Sigmoid colon (tissue), 7 donors: ENCODE results near the gene PPP1R16B. TPM values are rescaled to one million over a fixed set of nuclear protein-coding genes. Genes with fewer than 3 reads are reported as not detected.

Experiments
- DNase-seq: peaks from one replicate; pipeline ENCODE4 v3.0.0-alpha.2; 2019
- H3K27ac ChIP-seq, 4 donors: fragments of 200-600 bp; sonication (generic); one replicate each; pipeline ENCODE4 v1.5.1; 2016 to 2019; ENCODE audit warnings: mild to moderate bottlenecking in 1 of 4
- H3K27me3 ChIP-seq, 3 donors: fragments of 200-600 bp; sonication (generic); one replicate each; pipeline ENCODE4 v1.5.1; 2019; ENCODE audit warnings: mild to moderate bottlenecking in 1 of 3
- H3K36me3 ChIP-seq, 4 donors: fragments of 200-600 bp; sonication (generic); one replicate each; pipeline ENCODE4 v1.5.1; 2016 to 2019
- H3K4me1 ChIP-seq, 4 donors: fragments of 200-600 bp; sonication (generic); one replicate each; pipeline ENCODE4 v1.5.1; 2017 to 2019
- H3K4me3 ChIP-seq, 4 donors: fragments of 200-600 bp; sonication (generic); one replicate each; pipeline ENCODE4 v1.5.1; 2017 to 2019; ENCODE audit warnings: mild to moderate bottlenecking in 2 of 4, moderate library complexity in 1 of 4
- H3K9me3 ChIP-seq, 4 donors: fragments of 200-600 bp in 3 of 4; sonication (generic) in 3 of 4; one replicate each; pipeline versions ENCODE4 v1.5.1 to v1.6.1; 2013 to 2019
- EP300 ChIP-seq, 4 donors: sonication (generic); formaldehyde crosslinking; IDR thresholded peaks; one replicate each; pipeline ENCODE4 v1.6.1; 2017; ENCODE audit warnings: antibody characterized with exemption in 4 of 4
- POLR2A ChIP-seq, 2 donors: fragments of 450-650 bp; IDR thresholded peaks; one replicate each; pipeline ENCODE4 v1.6.1; 2016; ENCODE audit warnings: antibody characterized with exemption in 2 of 2, mild to moderate bottlenecking in 2 of 2, moderate library complexity in 2 of 2
- POLR2AphosphoS5 ChIP-seq, 4 donors: sonication (generic); formaldehyde crosslinking; IDR thresholded peaks; one replicate each; pipeline ENCODE4 v1.6.1; 2017; ENCODE audit warnings: antibody characterized with exemption in 4 of 4
- WGBS, 2 donors: extraction: QIAGEN DNeasy Blood & Tissue Kit; methylation state at CpG; one replicate each; pipeline ENCODE4 v1.1.7; 2013; 5-methylcytosine and 5-hydroxymethylcytosine counted together
- intact Hi-C: fragments of 100-400 bp; cut with DNase I; formaldehyde crosslinking; loops from one replicate; pipeline ENCODE4 v1.15.1; 2023
- polyA plus RNA-seq, 3 donors: library from polyadenylated mRNA; stranded (reverse); fragments of 200-250 nt; gene quantifications; one replicate each; pipeline ENCODE4 v1.2.3, GENCODE V29; 2013
- total RNA-seq, 4 donors: library from RNA; depleted of rRNA; stranded (reverse); fragments of >200 nt; gene quantifications; one replicate each; pipeline ENCODE4 v1.1.0, GENCODE V29; 2016
- TF ChIP-seq, protein P1 (sequence below), 4 experiments: fragments of 450-650 bp in 3 of 4; fragments of 200-600 bp in 1 of 4; IDR thresholded peaks; one replicate each; pipeline ENCODE4 v1.5.1; 2016 to 2019; ENCODE audit warnings: antibody characterized with exemption in 4 of 4, mild to moderate bottlenecking in 3 of 4, moderate library complexity in 2 of 4
- donor health status: healthy with polysubstance abuse.
- donor health status: Bipolar disorder and iron deficiency.
- donor health status: healthy.

The PPP1R16B gene
- total and polyA plus RNA-seq, 7 donors, result 0.92 to 21.7 (median 3.6) TPM

GRCh38 chr20:38915355-38915754 is 109.9 kb downstream of the PPP1R16B start:
- no peaks in the 10 kb centered on the region for H3K9me3 ChIP-seq
- H3K36me3 ChIP-seq, result no peaks in the 10 kb centered on the region
- H3K27ac ChIP-seq, result no peak overlapping the region
- TF ChIP-seq, protein P1, sequence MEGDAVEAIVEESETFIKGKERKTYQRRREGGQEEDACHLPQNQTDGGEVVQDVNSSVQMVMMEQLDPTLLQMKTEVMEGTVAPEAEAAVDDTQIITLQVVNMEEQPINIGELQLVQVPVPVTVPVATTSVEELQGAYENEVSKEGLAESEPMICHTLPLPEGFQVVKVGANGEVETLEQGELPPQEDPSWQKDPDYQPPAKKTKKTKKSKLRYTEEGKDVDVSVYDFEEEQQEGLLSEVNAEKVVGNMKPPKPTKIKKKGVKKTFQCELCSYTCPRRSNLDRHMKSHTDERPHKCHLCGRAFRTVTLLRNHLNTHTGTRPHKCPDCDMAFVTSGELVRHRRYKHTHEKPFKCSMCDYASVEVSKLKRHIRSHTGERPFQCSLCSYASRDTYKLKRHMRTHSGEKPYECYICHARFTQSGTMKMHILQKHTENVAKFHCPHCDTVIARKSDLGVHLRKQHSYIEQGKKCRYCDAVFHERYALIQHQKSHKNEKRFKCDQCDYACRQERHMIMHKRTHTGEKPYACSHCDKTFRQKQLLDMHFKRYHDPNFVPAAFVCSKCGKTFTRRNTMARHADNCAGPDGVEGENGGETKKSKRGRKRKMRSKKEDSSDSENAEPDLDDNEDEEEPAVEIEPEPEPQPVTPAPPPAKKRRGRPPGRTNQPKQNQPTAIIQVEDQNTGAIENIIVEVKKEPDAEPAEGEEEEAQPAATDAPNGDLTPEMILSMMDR (IDR thresholded peaks at IDR 0.05), result no peak
- no peak for TF ChIP-seq EP300 (IDR thresholded peaks at IDR 0.05)
- TF ChIP-seq POLR2AphosphoS5 (IDR thresholded peaks at IDR 0.05), result no peak
- no peak for TF ChIP-seq POLR2A (IDR thresholded peaks at IDR 0.05)
- H3K4me1 ChIP-seq, result no peaks in the 10 kb centered on the region
- H3K4me3 ChIP-seq, result no peak overlapping the region
- no peak for DNase-seq
- H3K27me3 ChIP-seq, result no peaks in the 10 kb centered on the region
- intact Hi-C loops, result no loop called here
- 95 to 97% methylated on average over 7 of the region's 7 CpGs for WGBS, 2 donors

DNA sequence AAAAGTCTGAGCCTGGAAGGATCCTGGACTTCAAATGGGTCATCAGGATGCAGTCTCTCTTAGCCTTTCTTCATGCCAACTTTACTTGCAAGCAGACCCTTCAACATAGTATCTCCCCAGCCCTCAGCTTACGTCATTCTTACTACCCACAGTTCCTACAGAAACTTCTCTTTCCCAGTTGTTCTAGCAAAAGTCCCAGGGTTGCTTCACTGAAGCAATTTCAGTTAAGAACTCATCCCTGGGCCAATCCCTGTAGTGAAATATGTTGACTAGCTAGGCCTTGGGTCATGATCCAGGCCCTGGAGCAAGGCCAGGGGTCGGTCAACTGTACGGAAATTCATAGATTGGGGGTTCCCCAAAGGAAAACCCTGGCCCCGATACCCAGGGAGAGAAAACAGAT is 112.2 kb downstream of the PPP1R16B start:
- no peaks in the 10 kb centered on the region for H3K36me3 ChIP-seq
- no peak overlapping the region for H3K4me3 ChIP-seq
- no peak for TF ChIP-seq EP300 (IDR thresholded peaks at IDR 0.05)
- no peak for TF ChIP-seq POLR2A (IDR thresholded peaks at IDR 0.05)
- TF ChIP-seq, protein P1 (IDR thresholded peaks at IDR 0.05), result no peak
- TF ChIP-seq POLR2AphosphoS5 (IDR thresholded peaks at IDR 0.05), result no peak
- intact Hi-C loops, result no loop called here
- WGBS, 2 donors, result 91 to 92% methylated on average over 4 of the region's 4 CpGs
- H3K4me1 ChIP-seq, result no peaks in the 10 kb centered on the region
- H3K9me3 ChIP-seq, result no peaks in the 10 kb centered on the region
- H3K27me3 ChIP-seq, result no peaks in the 10 kb centered on the region
- DNase-seq, result no peak
- H3K27ac ChIP-seq, result no peak overlapping the region

DNA sequence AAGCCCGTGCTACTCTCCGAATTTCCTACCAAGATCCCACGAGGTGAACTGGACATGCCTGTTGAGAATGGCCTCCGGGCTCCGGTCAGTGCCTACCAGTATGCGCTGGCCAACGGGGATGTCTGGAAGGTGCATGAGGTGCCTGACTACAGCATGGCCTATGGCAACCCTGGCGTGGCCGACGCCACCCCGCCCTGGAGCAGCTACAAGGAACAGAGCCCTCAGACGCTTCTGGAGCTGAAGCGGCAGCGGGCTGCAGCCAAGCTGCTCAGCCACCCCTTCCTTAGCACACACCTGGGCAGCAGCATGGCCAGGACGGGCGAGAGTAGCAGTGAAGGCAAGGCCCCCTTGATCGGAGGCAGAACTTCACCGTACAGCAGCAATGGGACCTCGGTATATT is 112.7 kb downstream of the PPP1R16B start:
- TF ChIP-seq, protein P1 (IDR thresholded peaks at IDR 0.05), result no peak
- TF ChIP-seq POLR2A (IDR thresholded peaks at IDR 0.05) (no peak), POLR2AphosphoS5 (IDR thresholded peaks at IDR 0.05) (no peak), EP300 (IDR thresholded peaks at IDR 0.05) (no peak)
- Histone ChIP-seq H3K27ac (no peak overlapping the region), H3K4me3 (no peak overlapping the region), H3K27me3 (no peaks in the 10 kb centered on the region), H3K9me3 (no peaks in the 10 kb centered on the region), H3K4me1 (no peaks in the 10 kb centered on the region), H3K36me3 (no peaks in the 10 kb centered on the region)
- 95% methylated on average over 19 of the region's 19 CpGs for WGBS, 2 donors
- intact Hi-C loops, result no loop called here
- no peak for DNase-seq

GRCh38 chr20:38919683-38920082 is 114.2 kb downstream of the PPP1R16B start:
- Histone ChIP-seq H3K9me3 (no peaks in the 10 kb centered on the region), H3K27me3 (no peaks in the 10 kb centered on the region), H3K4me1 (no peaks in the 10 kb centered on the region), H3K4me3 (no peak overlapping the region), H3K27ac (no peak overlapping the region), H3K36me3 (no peaks in the 10 kb centered on the region)
- DNase-seq, result no peak
- intact Hi-C loops, result loop anchor here (10.0 kb wide), 1 partner anchor 165 kb away; no protein-coding TSS in a partner anchor
- TF ChIP-seq, protein P1 (IDR thresholded peaks at IDR 0.05), result no peak
- no peak for TF ChIP-seq POLR2AphosphoS5 (IDR thresholded peaks at IDR 0.05)
- TF ChIP-seq POLR2A (IDR thresholded peaks at IDR 0.05), result no peak
- TF ChIP-seq EP300 (IDR thresholded peaks at IDR 0.05), result no peak
- WGBS, 2 donors, result 86 to 87% methylated on average over 7 of the region's 7 CpGs

GRCh38 chr20:38920411-38920810 is 114.9 kb downstream of the PPP1R16B start:
- no peaks in the 10 kb centered on the region for H3K36me3 ChIP-seq
- no peak overlapping the region for H3K4me3 ChIP-seq
- no peak for DNase-seq
- no peaks in the 10 kb centered on the region for H3K4me1 ChIP-seq
- H3K27me3 ChIP-seq, result no peaks in the 10 kb centered on the region
- H3K9me3 ChIP-seq, result no peaks in the 10 kb centered on the region
- intact Hi-C loops, result loop anchor here (10.0 kb wide), 1 partner anchor 164 kb away; no protein-coding TSS in a partner anchor
- H3K27ac ChIP-seq, result no peak overlapping the region
- TF ChIP-seq POLR2A (IDR thresholded peaks at IDR 0.05) (no peak), EP300 (IDR thresholded peaks at IDR 0.05) (no peak), POLR2AphosphoS5 (IDR thresholded peaks at IDR 0.05) (no peak)
- TF ChIP-seq, protein P1 (IDR thresholded peaks at IDR 0.05), result no peak
- 71 to 89% methylated on average over 3 of the region's 3 CpGs for WGBS, 2 donors
